ENCODE results near the gene SPAG16.

DNA sequence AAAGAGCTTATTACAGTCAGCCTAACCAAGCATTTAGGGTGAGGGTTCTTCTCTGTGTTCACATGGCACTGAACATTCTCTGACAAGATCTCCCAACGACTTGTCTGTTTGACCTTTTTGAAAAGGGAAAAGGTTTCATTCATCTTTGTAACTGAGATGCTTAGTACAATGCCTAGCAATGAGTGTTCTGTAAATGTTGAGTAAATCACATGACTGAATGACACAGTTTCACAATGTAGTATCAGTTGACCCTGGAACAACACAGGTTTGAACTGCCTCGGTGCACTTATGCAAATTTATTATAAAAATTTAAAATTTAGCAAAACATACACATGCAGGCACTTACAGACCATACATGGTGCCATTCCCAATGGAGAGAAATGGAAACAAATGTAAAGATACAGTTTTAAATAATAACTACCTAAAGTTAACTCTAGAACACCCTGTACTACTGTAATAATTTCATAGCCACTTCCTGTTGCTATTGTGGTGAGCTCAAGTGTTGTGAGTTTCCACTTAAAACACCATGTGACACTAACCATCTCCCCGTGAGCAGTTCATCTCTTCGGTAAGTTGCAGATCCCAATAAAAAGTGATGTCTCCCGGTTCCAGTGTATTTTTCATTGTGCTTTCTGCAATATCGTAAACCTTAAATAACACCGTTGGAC lies 1092.5 kb downstream of the SPAG16 start:
- TF ChIP-seq, protein P1, sequence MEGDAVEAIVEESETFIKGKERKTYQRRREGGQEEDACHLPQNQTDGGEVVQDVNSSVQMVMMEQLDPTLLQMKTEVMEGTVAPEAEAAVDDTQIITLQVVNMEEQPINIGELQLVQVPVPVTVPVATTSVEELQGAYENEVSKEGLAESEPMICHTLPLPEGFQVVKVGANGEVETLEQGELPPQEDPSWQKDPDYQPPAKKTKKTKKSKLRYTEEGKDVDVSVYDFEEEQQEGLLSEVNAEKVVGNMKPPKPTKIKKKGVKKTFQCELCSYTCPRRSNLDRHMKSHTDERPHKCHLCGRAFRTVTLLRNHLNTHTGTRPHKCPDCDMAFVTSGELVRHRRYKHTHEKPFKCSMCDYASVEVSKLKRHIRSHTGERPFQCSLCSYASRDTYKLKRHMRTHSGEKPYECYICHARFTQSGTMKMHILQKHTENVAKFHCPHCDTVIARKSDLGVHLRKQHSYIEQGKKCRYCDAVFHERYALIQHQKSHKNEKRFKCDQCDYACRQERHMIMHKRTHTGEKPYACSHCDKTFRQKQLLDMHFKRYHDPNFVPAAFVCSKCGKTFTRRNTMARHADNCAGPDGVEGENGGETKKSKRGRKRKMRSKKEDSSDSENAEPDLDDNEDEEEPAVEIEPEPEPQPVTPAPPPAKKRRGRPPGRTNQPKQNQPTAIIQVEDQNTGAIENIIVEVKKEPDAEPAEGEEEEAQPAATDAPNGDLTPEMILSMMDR (IDR thresholded peaks at IDR 0.05) = no peak
- no peak for TF ChIP-seq POLR2A (IDR thresholded peaks at IDR 0.05)

Measured in testis (tissue), 2 donors.